GM18511 (cell line): Measurements from ENCODE around the gene CCDC92B.
"Not testable (repeated sequence)": the region's sequence is repeated elsewhere in the genome, so short reads cannot be mapped to it uniquely, and the experiment has no call there.

Experiments
- ATAC-seq: cut with Tn5 transposase; IDR thresholded peaks from one replicate; pipeline ENCODE4 v1.9.1; 2021; ENCODE audit warnings: mild to moderate bottlenecking, moderate library complexity; ENCODE audit not compliant: unreplicated experiment

CCDC92B gene

GRCh38 chr17:2691069-2691871, 58.2 kb downstream of the CCDC92B start:
- ATAC-seq, result no peak

GRCh38 chr17:2690165-2691068, 59.0 kb downstream of the CCDC92B start:
- ATAC-seq, result no peak

GRCh38 chr17:2689411-2690164, 59.9 kb downstream of the CCDC92B start:
- no peak for ATAC-seq

- no peak for ATAC-seq
These were observed 60.8 kb downstream of the CCDC92B start for GRCh38 chr17:2688351-2689342.

- ATAC-seq, result no peak
These were observed 62.4 kb downstream of the CCDC92B start for GRCh38 chr17:2687074-2687418.

GRCh38 chr17:2685696-2686095, 63.8 kb downstream of the CCDC92B start:
- no peak for ATAC-seq

- ATAC-seq, result no peak
These were observed 64.9 kb downstream of the CCDC92B start for GRCh38 chr17:2684549-2684948.

- no peak for ATAC-seq
These were observed 65.5 kb downstream of the CCDC92B start for GRCh38 chr17:2683912-2684311.

- no peak for ATAC-seq
These were observed 67.1 kb downstream of the CCDC92B start for GRCh38 chr17:2682176-2682938.

GRCh38 chr17:2681650-2682049, 67.8 kb downstream of the CCDC92B start:
- ATAC-seq, result no peak

- no peak for ATAC-seq
These were observed 68.5 kb downstream of the CCDC92B start for GRCh38 chr17:2680961-2681360.

- ATAC-seq, result not testable (repeated sequence)
These were observed 70.2 kb downstream of the CCDC92B start for GRCh38 chr17:2679247-2679646.
